ENCODE data around the gene SOX6.

DNA sequence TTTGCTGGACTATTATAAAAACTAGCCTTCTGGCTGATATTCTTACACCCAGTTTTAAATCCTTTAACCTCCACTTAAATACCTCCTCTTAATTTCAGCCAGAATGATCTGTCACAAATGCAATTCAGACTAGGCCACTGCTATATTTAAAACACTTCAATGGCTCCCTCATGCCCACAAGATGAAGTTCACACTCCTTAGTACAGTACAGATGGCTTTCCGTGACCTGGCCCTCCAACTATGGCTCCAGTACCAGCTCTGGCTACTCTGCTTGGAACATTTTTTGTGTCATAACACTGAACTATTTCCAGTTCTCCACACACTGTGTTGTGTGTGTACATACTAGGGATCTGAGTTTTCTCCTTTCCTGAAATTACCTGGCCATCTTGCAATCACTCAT is 353.4 kb downstream of the SOX6 start:
- TF ChIP-seq, protein P1, sequence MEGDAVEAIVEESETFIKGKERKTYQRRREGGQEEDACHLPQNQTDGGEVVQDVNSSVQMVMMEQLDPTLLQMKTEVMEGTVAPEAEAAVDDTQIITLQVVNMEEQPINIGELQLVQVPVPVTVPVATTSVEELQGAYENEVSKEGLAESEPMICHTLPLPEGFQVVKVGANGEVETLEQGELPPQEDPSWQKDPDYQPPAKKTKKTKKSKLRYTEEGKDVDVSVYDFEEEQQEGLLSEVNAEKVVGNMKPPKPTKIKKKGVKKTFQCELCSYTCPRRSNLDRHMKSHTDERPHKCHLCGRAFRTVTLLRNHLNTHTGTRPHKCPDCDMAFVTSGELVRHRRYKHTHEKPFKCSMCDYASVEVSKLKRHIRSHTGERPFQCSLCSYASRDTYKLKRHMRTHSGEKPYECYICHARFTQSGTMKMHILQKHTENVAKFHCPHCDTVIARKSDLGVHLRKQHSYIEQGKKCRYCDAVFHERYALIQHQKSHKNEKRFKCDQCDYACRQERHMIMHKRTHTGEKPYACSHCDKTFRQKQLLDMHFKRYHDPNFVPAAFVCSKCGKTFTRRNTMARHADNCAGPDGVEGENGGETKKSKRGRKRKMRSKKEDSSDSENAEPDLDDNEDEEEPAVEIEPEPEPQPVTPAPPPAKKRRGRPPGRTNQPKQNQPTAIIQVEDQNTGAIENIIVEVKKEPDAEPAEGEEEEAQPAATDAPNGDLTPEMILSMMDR (IDR thresholded peaks at IDR 0.05), result no peak
- no peak for TF ChIP-seq POLR2A (IDR thresholded peaks at IDR 0.05)

All from vagina (tissue), 2 donors.